ENCODE data around the gene REC114. TPM values are rescaled to one million over a fixed set of nuclear protein-coding genes. Genes with fewer than 3 reads are reported as not detected.

The REC114 gene
- total RNA-seq, 1 donor from 2014 or later, result not detected

GRCh38 chr15:73602992-73603391, 160.0 kb downstream of the REC114 start:
- Histone ChIP-seq H3K27me3 (no peaks in the 10 kb centered on the region), H3K9me3 (no peaks in the 10 kb centered on the region), H3K27ac (no peak overlapping the region), H3K36me3 (no peaks in the 10 kb centered on the region), H3K4me1 (peaks cover 95% of the 10 kb centered on the region), H3K4me3 (no peak overlapping the region)
- intact Hi-C loops (cut with DNase I), result no loop called here
- no peak for TF ChIP-seq POLR2A (IDR thresholded peaks at IDR 0.05)
- DNase-seq (ENCODE audit: extremely low spot score in 2 of 2), result no peak

- peaks cover 95% of the 10 kb centered on the region for H3K4me1 ChIP-seq
These were observed 161.5 kb downstream of the REC114 start for GRCh38 chr15:73604477-73604876.

GRCh38 chr15:73605759-73606436, 162.9 kb downstream of the REC114 start:
- no peak for DNase-seq (ENCODE audit: extremely low spot score in 2 of 2)
- TF ChIP-seq POLR2AphosphoS5 (IDR thresholded peaks at IDR 0.05; ENCODE audit: insufficient read depth in 1 of 2, low read depth in 1 of 2) (no peak), CTCF (IDR thresholded peaks at IDR 0.05) (no peak), POLR2A (IDR thresholded peaks at IDR 0.05) (no peak)
- Histone ChIP-seq H3K9me3 (no peaks in the 10 kb centered on the region), H3K36me3 (no peaks in the 10 kb centered on the region), H3K4me1 (peaks cover 84% of the 10 kb centered on the region), H3K27me3 (no peaks in the 10 kb centered on the region), H3K4me3 (no peak overlapping the region), H3K27ac (no peak overlapping the region)
- intact Hi-C loops (cut with DNase I), result loop anchor here (1.0 kb wide), 1 partner anchor 12 kb away; no protein-coding TSS in a partner anchor

More at GRCh38 chr15:73604477-73604876, 161.5 kb downstream of the REC114 start:
- no peak overlapping the region for H3K4me3 ChIP-seq
- no peak overlapping the region for H3K27ac ChIP-seq
- no peak for TF ChIP-seq CTCF (IDR thresholded peaks at IDR 0.05)
- TF ChIP-seq POLR2AphosphoS5 (IDR thresholded peaks at IDR 0.05; ENCODE audit: insufficient read depth in 1 of 2, low read depth in 1 of 2), result no peak
- no peak for TF ChIP-seq POLR2A (IDR thresholded peaks at IDR 0.05)
- H3K36me3 ChIP-seq, result no peaks in the 10 kb centered on the region
- no peaks in the 10 kb centered on the region for H3K9me3 ChIP-seq
- intact Hi-C loops (cut with DNase I), result no loop called here
- H3K27me3 ChIP-seq, result no peaks in the 10 kb centered on the region
- DNase-seq (ENCODE audit: extremely low spot score in 2 of 2), result no peak

- H3K36me3 ChIP-seq, result no peaks in the 10 kb centered on the region
- TF ChIP-seq CTCF (IDR thresholded peaks at IDR 0.05) (no peak), POLR2A (IDR thresholded peaks at IDR 0.05) (no peak), POLR2AphosphoS5 (IDR thresholded peaks at IDR 0.05; ENCODE audit: insufficient read depth in 1 of 2, low read depth in 1 of 2) (no peak)
- intact Hi-C loops (cut with DNase I), result no loop called here
- H3K4me3 ChIP-seq, result no peak overlapping the region
- H3K9me3 ChIP-seq, result no peaks in the 10 kb centered on the region
- H3K27me3 ChIP-seq, result no peaks in the 10 kb centered on the region
- H3K27ac ChIP-seq, result no peak overlapping the region
- H3K4me1 ChIP-seq, result peaks cover 77% of the 10 kb centered on the region
- DNase-seq (ENCODE audit: extremely low spot score in 2 of 2), result no peak
These were observed 164.4 kb downstream of the REC114 start for GRCh38 chr15:73607405-73607804.

GRCh38 chr15:73607843-73608242, 164.9 kb downstream of the REC114 start:
- no peak for TF ChIP-seq POLR2A (IDR thresholded peaks at IDR 0.05)
- no peak for TF ChIP-seq POLR2AphosphoS5 (IDR thresholded peaks at IDR 0.05; ENCODE audit: insufficient read depth in 1 of 2, low read depth in 1 of 2)
- TF ChIP-seq CTCF (IDR thresholded peaks at IDR 0.05), result no peak
- no peak overlapping the region for H3K27ac ChIP-seq
- no peaks in the 10 kb centered on the region for H3K27me3 ChIP-seq
- H3K4me1 ChIP-seq, result peaks cover 73% of the 10 kb centered on the region
- no peaks in the 10 kb centered on the region for H3K9me3 ChIP-seq
- H3K4me3 ChIP-seq, result no peak overlapping the region
- H3K36me3 ChIP-seq, result no peaks in the 10 kb centered on the region
- DNase-seq (ENCODE audit: extremely low spot score in 2 of 2), result no peak
- intact Hi-C loops (cut with DNase I), result no loop called here
